CD4-positive, alpha-beta T cell treated with Interleukin-10 for 1 hour (primary cell): ENCODE data around the gene NAGPA.

ENCODE experiments used
- DNase-seq: peaks from one replicate; pipeline ENCODE4 v3.0.0-alpha.2; 2020

The NAGPA gene

DNA sequence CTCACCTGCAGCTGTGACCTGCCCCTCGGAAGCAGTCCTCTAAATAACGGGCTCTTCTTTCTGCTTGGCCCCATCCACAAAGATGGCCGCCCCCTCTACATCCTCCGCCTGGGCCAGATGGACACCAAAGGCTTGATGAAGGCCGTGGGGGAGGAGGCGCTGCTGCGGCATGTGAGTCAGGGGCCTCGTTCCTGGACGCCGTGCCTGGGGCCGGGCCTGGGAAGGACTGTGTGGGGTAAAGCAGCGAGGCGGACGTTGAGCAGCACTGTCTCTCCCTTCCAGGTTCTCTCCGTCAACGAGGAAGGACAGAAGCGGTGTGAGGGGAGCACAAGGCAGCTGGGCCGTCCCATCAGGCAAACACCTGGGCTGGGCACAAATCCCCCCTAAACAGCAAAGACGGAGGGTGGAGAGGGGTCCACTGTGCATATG, 33.1 kb downstream of the NAGPA start:
- DNase-seq = no peak

GRCh38 chr16:4994719-4995434, 38.9 kb downstream of the NAGPA start:
- no peak for DNase-seq

DNA sequence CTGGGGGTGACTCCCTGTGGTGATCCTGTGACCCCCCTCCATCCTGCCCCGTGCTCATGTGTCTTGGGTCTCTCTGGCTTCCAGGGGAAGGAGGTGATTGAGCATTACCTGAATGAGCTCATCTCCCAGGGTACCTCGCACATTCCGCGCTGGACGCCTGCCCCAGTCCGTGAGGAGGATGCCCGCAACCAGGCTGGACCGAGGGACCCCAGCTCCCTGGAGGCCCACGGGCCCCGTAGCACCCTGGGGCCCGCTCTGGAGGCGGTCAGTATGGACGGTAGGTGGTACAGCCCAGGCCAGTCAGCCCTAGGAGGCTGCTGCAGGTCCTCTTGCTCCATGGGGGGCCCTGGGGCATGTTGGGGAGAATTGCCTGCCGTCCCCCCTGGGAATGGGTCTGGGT, 42.0 kb downstream of the NAGPA start:
- no peak for DNase-seq

- no peak for DNase-seq
Measured at GRCh38 chr16:4990415-4990814, 43.3 kb downstream of the NAGPA start.

GRCh38 chr16:4989391-4990006, 44.2 kb downstream of the NAGPA start:
- no peak for DNase-seq

GRCh38 chr16:4988647-4989046, 45.1 kb downstream of the NAGPA start:
- no peak for DNase-seq

- no peak for DNase-seq
Measured at GRCh38 chr16:4987580-4988374, 46.0 kb downstream of the NAGPA start.

DNA sequence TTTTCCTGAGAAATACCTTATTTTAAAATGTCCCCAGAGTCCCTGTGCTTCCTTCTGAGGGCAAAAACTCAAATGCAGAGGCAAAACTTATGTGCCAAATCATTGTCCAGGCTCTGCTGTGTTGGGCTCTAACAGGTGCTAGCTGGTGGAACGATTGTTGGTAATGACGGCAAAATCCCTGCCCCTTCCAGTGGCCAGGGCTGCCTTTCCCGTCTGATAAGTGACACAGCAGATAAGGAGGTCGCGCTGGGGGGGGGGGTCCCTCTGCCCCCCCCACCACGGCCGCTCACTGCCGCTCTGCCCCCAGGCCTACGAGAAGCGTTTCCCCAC, 46.5 kb downstream of the NAGPA start:
- DNase-seq = no peak

- DNase-seq = no peak
Measured at GRCh38 chr16:4984174-4984990, 49.4 kb downstream of the NAGPA start.

GRCh38 chr16:4982056-4982867, 51.5 kb downstream of the NAGPA start:
- DNase-seq = no peak

DNA sequence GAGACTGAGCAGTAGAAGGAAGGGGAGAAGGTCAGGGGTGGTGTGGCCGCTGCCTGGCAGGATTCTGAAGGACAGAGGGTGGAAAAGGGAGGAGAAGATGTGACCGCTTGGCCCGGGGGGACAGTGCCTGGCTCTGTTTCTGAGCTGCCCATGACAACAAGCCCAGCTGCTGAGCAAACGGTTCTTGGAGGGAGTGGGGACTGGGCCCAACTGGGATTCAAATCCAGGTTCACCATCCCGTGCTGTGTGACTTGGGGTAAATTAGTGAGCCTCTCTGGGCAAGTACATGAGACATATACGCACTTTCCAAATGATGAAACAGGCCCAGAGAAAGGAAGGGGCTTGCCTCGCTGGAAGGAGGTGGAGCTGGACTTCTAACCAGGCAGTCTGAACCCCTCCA, 52.3 kb downstream of the NAGPA start:
- DNase-seq = no peak

DNA sequence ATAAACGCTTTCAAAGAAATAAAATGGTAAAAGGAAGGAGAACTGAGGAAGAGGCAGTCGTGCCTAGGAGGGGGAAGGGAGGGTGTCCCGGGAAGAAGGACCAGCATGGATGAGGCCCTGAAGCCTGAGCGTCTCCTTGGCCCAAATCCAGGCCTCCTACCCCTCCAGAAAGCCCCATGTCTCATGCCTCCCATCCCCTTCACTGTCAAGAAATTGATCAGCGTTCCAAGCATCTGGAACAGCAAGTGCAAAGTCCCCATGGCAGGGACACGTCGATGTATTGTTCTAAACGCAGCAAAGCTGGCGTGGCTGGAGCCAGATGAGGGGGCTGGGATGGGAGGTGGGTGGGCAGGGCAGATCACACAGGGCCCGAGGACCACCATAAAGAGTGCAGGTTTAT, 53.0 kb downstream of the NAGPA start:
- no peak for DNase-seq

DNA sequence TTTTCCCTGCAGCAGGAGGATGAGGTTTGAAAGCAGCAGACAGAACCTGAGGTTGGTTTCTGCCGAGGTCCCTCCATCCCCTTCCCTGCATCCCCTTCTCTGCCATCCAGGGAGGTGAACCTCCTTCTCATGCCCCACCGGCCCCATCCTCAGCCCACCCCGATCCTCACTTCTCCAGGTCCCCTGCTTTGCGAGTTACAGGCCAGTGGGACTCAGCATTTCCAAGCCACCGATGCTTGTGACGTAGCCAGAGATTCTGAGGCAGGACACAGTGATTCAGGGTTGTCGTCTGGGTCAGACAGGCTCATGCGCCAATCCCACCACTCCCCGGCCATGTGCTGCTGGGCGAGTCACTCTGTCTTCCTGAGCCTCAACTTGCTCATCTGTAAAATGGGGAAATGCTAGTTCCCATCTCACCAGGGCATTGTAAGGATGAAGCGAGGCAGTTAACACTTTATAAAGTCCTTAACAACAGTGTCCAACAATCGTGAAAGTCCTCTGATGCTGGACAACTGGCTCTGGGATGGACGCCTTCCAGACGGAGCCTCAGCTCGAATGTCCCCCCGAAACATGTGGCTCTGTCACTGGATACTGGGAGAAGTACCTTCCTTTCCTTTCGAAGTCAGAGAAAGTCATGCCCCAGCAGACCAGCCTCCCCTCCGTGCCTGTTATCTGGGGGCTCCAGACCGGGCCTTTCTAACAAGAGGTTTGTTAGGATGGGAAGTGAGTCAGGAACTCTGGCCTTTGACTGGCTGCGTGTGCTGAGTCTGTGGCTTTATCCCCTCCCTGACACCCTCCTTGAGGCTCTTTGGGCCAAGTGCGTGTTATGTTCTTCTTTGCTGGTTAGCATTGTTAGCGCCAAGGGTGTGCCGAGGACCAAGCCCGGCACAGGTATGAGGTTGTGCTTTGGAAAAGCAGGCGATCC, 53.7 kb downstream of the NAGPA start:
- no peak for DNase-seq

- no peak for DNase-seq
Measured at GRCh38 chr16:4979164-4979563, 54.6 kb downstream of the NAGPA start.

GRCh38 chr16:4976611-4977145, 57.1 kb downstream of the NAGPA start:
- DNase-seq = no peak

- no peak for DNase-seq
Measured at GRCh38 chr16:4976079-4976478, 57.7 kb downstream of the NAGPA start.
